Measurements from ENCODE around the gene GTPBP8. TPM values are rescaled to one million over a fixed set of nuclear protein-coding genes. Genes with fewer than 3 reads are reported as not detected.
A peak's percentile ranks its signal among the peaks of the same experiment; 100 is the strongest.

Gene GTPBP8
- total RNA-seq, 1 experiment from 2014 or later = 29.8 TPM

- DNase-seq = peak; percentile 94
- H3K23ac ChIP-seq (ENCODE audit: insufficient read length, low read depth, low read length) = no peak overlapping the region
Measured at GRCh38 chr3:113019182-113020137, 28.7 kb downstream of the GTPBP8 start.

More at GRCh38 chr3:113019182-113020137, 28.7 kb downstream of the GTPBP8 start:
- H2AFZ ChIP-seq (ENCODE audit: low read length) = peak overlapping the region; percentile 51
- no peak overlapping the region for H3K56ac ChIP-seq (ENCODE audit: insufficient read length, low read depth, low read length)
- H3K27me3 ChIP-seq (ENCODE audit: insufficient read depth, low read length) = no peaks in the 10 kb centered on the region
- no peak for TF ChIP-seq CTCF (conservative IDR thresholded peaks at IDR 0.05)
- H3K18ac ChIP-seq (ENCODE audit: insufficient read length, low read depth, low read length) = peak overlapping the region; percentile 83
- H4K20me1 ChIP-seq (ENCODE audit: control insufficient read depth, insufficient read depth, insufficient read length) = peaks cover 2% of the 10 kb centered on the region
- no peak overlapping the region for H3T11ph ChIP-seq (ENCODE audit: low read length)
- H3K4me1 Mint-ChIP-seq = peaks cover 26 to 32% of the 10 kb centered on the region in 2 experiments
- H2BK15ac ChIP-seq (ENCODE audit: low read depth, low read length) = no peak overlapping the region
- peak overlapping the region; percentile 86 for H3K9ac ChIP-seq (ENCODE audit: extremely low read depth, insufficient read length, low read length)
- H3K79me1 ChIP-seq (ENCODE audit: insufficient read depth, low read depth, low read length, poor library complexity, severe bottlenecking) = no peaks in the 10 kb centered on the region
- no peak overlapping the region for H2BK20ac ChIP-seq (ENCODE audit: low read depth, low read length, poor library complexity, severe bottlenecking)
- no peak overlapping the region for H2BK5ac ChIP-seq (ENCODE audit: insufficient read length, low read length)
- no peak overlapping the region for H2BK120ac ChIP-seq (ENCODE audit: low read depth, low read length, poor library complexity, severe bottlenecking)
- no peak overlapping the region for H2BK12ac ChIP-seq (ENCODE audit: insufficient read length, low read depth, low read length)
- H3K79me2 ChIP-seq (ENCODE audit: insufficient read depth, low read length) = peaks cover 11% of the 10 kb centered on the region; the same call in 1 of the 2 replicates
- no peaks in the 10 kb centered on the region for H3K9me3 ChIP-seq (ENCODE audit: control insufficient read depth, low read depth, low read length)
- H3K4me1 ChIP-seq (ENCODE audit: insufficient read depth, low read length) = no peaks in the 10 kb centered on the region
- no peaks in the 10 kb centered on the region; the same call in none of the 2 replicates for H3K27me3 Mint-ChIP-seq (ENCODE audit: low read depth)
- WGBS (ENCODE audit: extremely low coverage, insufficient read length, low lambda C conversion rate) = no CpG with 5 or more reads among the region's 63 CpGs
- H4K5ac ChIP-seq (ENCODE audit: insufficient read length, low read depth, low read length) = no peak overlapping the region
- peak overlapping the region; percentile 87 for H3K14ac ChIP-seq (ENCODE audit: insufficient read depth, low read length)
- H3K27ac Mint-ChIP-seq = peak overlapping the region; percentile 96 to 98 (median 98)
- peaks cover 8% of the 10 kb centered on the region for H3K23me2 ChIP-seq (ENCODE audit: insufficient read length, low read depth, low read length, poor library complexity, severe bottlenecking)
- H4K8ac ChIP-seq (replicated peaks; ENCODE audit: insufficient read length, low read depth, low read length) = no peak overlapping the region
- H3K36me3 Mint-ChIP-seq (ENCODE audit: insufficient read depth in 1 of 3, low read depth in 3 of 3) = peaks cover 8 to 40% (median 28%) of the 10 kb centered on the region in 3 experiments; a peak in 6 of 7 replicates
- H4K91ac ChIP-seq (ENCODE audit: insufficient read length, low read depth, low read length) = no peak overlapping the region
- H3K4ac ChIP-seq (ENCODE audit: low read depth, low read length) = no peak overlapping the region
- H3K9me3 Mint-ChIP-seq = peaks cover 2 to 6% of the 10 kb centered on the region in 2 experiments; a peak in 2 of 5 replicates
- H3K27ac ChIP-seq (ENCODE audit: insufficient read length, low read depth, low read length) = no peak overlapping the region
- peak overlapping the region; percentile 88 for H3K4me2 ChIP-seq (ENCODE audit: insufficient read depth, insufficient read length, low read length)
- H3K4me3 Mint-ChIP-seq = peak overlapping the region; percentile 89 to 95
- H2AK5ac ChIP-seq (ENCODE audit: insufficient read length, low read length) = no peak overlapping the region

Measured in H9 (cell line).